AG09319 (cell line): Measurements from ENCODE around the gene PMIS2.

Experiments
- DNase-seq: peaks from one replicate; pipeline ENCODE4 v3.0.0-alpha.2; 2010; ENCODE audit warnings: low read depth; ENCODE audit errors: extremely low read depth
- CTCF ChIP-seq: IDR thresholded peaks from 2 replicates; pipeline ENCODE4 v1.5.1; 2011; ENCODE audit warnings: low read depth, mild to moderate bottlenecking, inconsistent platforms, low read length, moderate library complexity

Gene PMIS2

GRCh38 chr19:35557539-35558399, 28.2 kb upstream of the PMIS2 start:
- TF ChIP-seq CTCF: no peak
- DNase-seq: no peak

DNA sequence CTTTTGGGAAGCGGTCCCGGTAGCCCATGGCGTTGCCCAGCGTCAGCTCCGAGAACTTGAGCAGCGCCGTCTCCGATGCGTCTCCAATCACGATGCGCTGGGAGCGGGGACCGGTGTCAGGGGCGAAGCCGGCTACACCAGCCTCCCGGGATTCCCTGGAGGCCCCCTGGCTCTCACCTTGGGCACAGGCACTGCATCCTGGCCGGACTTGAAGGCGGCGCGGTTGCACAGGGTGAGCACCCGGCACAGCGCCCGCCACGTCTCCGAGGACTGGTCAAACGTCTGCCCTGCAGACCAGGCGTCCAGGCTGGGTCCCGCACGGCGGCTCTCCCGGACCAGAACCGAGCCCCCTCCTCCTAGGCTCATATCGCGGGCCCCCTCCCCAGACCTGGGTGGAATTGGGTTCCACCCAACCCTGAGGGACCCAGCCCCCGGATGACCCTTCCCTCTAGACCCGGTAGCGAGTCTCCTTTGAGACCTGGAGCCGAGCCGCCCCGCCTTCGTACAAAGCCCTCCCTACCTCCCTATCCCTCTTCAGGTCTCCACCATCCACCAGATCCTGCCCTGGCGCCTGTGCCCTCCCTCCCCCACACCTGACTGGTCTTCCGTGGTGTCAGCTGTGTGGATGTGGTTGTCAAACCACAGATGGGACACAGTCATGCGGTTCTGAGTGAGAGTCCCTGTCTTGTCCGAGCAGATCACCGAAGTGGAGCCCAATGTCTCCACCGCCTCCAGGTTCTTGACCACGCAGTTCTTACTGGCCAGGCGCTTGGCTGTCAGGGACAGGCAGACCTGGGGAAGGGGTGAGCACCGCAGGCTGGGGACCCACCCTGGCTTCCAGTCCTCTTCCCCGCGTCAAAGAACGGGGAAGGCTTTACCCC, 27.3 kb upstream of the PMIS2 start:
- DNase-seq: no peak
- no peak for TF ChIP-seq CTCF

GRCh38 chr19:35559281-35559659, 26.7 kb upstream of the PMIS2 start:
- no peak for DNase-seq
- no peak for TF ChIP-seq CTCF

GRCh38 chr19:35559781-35560180, 26.2 kb upstream of the PMIS2 start:
- DNase-seq: no peak
- no peak for TF ChIP-seq CTCF

GRCh38 chr19:35560271-35560670, 25.7 kb upstream of the PMIS2 start:
- no peak for DNase-seq
- TF ChIP-seq CTCF: no peak

DNA sequence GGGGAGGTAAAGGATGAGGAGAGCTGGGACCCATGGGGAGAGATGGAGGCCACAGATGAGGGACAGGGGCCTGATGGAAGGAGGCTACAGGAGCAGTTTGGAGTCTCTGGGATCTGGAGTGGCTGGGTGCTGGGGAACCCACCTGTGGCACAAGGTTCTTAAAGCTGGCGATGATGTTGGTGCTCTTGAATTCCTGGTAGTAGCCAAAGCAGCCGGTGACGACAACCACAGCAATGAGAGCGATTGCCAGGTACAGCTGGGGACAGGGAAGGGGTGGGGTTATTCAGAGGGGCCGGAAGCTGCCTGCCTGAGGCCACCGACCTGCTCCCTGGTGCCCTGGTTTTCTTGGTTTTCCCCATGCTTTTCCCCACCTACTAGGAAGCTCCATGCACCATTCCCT, 25.3 kb upstream of the PMIS2 start:
- no peak for TF ChIP-seq CTCF
- DNase-seq: no peak

DNA sequence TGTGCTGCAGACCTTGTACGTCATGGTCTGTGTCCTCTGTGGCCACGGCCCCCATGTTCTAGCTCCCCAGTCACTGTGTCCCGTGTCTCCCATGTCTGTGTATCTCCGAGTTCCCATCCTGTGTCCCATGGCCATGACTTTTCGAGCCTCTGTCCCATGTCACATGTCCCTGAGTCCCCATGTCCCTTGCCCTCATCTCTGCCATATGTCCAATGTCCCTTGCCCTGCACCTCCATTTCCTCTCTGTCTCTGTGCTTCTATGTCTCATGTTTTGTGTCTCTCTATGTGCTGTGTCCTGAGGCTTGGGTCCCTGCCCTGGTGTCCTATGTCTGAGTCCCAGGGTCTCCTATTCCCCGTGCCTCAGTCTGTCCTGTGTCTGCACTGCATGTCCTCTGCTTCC, 24.5 kb upstream of the PMIS2 start:
- TF ChIP-seq CTCF: no peak
- no peak for DNase-seq
